ENCODE data around the gene PSTPIP1. TPM values are rescaled to one million over a fixed set of nuclear protein-coding genes. Genes with fewer than 3 reads are reported as not detected.

Gene PSTPIP1
- total and polyA plus RNA-seq, 2 experiments from 2014 or later, result not detected

GRCh38 chr15:77009646-77010311 lies 14.9 kb downstream of the PSTPIP1 start:
- Histone ChIP-seq H3K27ac (no peak overlapping the region), H2AFZ (no peak overlapping the region), H3K79me2 (no peaks in the 10 kb centered on the region), H3K27me3 (no peaks in the 10 kb centered on the region), H3K36me3 (replicated peaks; ENCODE audit: insufficient read depth, low read depth) (no peaks in the 10 kb centered on the region), H4K20me1 (ENCODE audit: insufficient read depth, poor library complexity, severe bottlenecking) (no peaks in the 10 kb centered on the region), H3K9me3 (ENCODE audit: low read depth) (no peaks in the 10 kb centered on the region), H3K4me1 (ENCODE audit: insufficient read depth) (no peaks in the 10 kb centered on the region), H3K4me3 (no peak overlapping the region), H3K9me2 (replicated peaks; ENCODE audit: insufficient read depth) (no peaks in the 10 kb centered on the region), H3K4me2 (no peak overlapping the region)
- no peak for TF ChIP-seq EZH2phosphoT487 (IDR thresholded peaks at IDR 0.05; ENCODE audit: low read depth, severe bottlenecking, unreplicated experiment)
- no peak for TF ChIP-seq EZH2 (IDR thresholded peaks at IDR 0.05; ENCODE audit: borderline replicate concordance)
- TF ChIP-seq CTCF (IDR thresholded peaks at IDR 0.05; ENCODE audit: poor library complexity), result no peak
- no peak for DNase-seq (ENCODE audit: low spot score)
- 92% methylated on average over 14 of the region's 14 CpGs for WGBS (ENCODE audit: low lambda C conversion rate, missing lambda C conversion rate)

DNA sequence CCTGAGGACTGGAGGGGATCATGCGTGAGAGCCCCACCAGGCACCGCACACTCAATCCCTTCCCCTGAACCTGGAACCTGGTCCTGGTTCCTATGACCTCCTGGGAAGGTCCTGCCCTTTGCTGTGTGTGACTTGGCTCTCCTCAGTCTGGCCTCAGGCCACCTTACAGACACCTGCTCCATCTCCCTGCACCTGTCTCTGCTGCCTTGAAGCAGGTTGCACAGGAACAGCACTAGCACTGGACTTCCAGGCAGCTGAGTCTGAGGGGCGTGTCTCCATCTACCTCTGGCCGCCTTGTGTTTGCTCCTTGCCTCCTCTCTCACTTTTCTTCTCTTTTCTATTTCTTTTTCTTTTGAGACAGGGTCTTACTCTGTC lies 15.4 kb downstream of the PSTPIP1 start:
- Histone ChIP-seq H3K4me1 (ENCODE audit: insufficient read depth) (no peaks in the 10 kb centered on the region), H3K9me2 (replicated peaks; ENCODE audit: insufficient read depth) (no peaks in the 10 kb centered on the region), H3K36me3 (replicated peaks; ENCODE audit: insufficient read depth, low read depth) (no peaks in the 10 kb centered on the region), H3K9me3 (ENCODE audit: low read depth) (no peaks in the 10 kb centered on the region), H3K4me2 (no peak overlapping the region), H4K20me1 (ENCODE audit: insufficient read depth, poor library complexity, severe bottlenecking) (no peaks in the 10 kb centered on the region), H2AFZ (no peak overlapping the region), H3K79me2 (no peaks in the 10 kb centered on the region), H3K27ac (no peak overlapping the region), H3K27me3 (no peaks in the 10 kb centered on the region), H3K4me3 (no peak overlapping the region)
- no peak for TF ChIP-seq CTCF (IDR thresholded peaks at IDR 0.05; ENCODE audit: poor library complexity)
- TF ChIP-seq EZH2phosphoT487 (IDR thresholded peaks at IDR 0.05; ENCODE audit: low read depth, severe bottlenecking, unreplicated experiment), result no peak
- WGBS (ENCODE audit: low lambda C conversion rate, missing lambda C conversion rate), result 90% methylated on average over 4 of the region's 4 CpGs
- DNase-seq (ENCODE audit: low spot score), result no peak

DNA sequence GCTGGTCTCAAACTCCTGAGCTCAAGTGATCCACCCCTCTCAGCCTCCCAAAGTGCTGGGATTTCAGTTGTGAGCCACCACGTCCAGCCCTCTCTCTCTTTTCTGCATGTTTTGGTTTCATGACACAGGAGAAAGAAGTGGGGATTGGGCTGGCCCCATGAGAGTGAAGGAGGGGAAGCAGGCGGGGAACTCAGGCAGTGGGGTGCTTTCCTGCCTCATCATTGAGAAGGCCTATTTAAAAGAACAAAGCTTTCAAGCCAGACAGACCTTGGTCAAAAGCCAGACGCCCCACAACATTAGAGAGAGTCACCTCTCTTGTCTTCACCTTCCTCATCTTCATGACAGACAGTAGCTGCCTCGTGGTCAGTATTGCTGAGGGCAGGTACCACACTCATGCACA lies 15.9 kb downstream of the PSTPIP1 start:
- H3K4me1 ChIP-seq (ENCODE audit: insufficient read depth), result no peaks in the 10 kb centered on the region
- no peaks in the 10 kb centered on the region for H3K27me3 ChIP-seq
- H3K9me2 ChIP-seq (replicated peaks; ENCODE audit: insufficient read depth), result no peaks in the 10 kb centered on the region
- TF ChIP-seq EZH2 (IDR thresholded peaks at IDR 0.05; ENCODE audit: borderline replicate concordance) (no peak), CTCF (IDR thresholded peaks at IDR 0.05; ENCODE audit: poor library complexity) (no peak), EZH2phosphoT487 (IDR thresholded peaks at IDR 0.05; ENCODE audit: low read depth, severe bottlenecking, unreplicated experiment) (no peak)
- no peak overlapping the region for H3K27ac ChIP-seq
- WGBS (ENCODE audit: low lambda C conversion rate, missing lambda C conversion rate), result 90% methylated on average over 4 of the region's 4 CpGs
- H4K20me1 ChIP-seq (ENCODE audit: insufficient read depth, poor library complexity, severe bottlenecking), result no peaks in the 10 kb centered on the region
- no peak overlapping the region for H2AFZ ChIP-seq
- no peak for DNase-seq (ENCODE audit: low spot score)
- H3K79me2 ChIP-seq, result no peaks in the 10 kb centered on the region
- H3K4me3 ChIP-seq, result no peak overlapping the region
- no peaks in the 10 kb centered on the region for H3K36me3 ChIP-seq (replicated peaks; ENCODE audit: insufficient read depth, low read depth)
- H3K9me3 ChIP-seq (ENCODE audit: low read depth), result no peaks in the 10 kb centered on the region
- H3K4me2 ChIP-seq, result no peak overlapping the region
